Ectodermal cell (in vitro differentiated cells): Measurements from ENCODE around the gene TMEM158.

Experiments
- H3K27ac ChIP-seq: 2 replicates; pipeline ENCODE4 v1.7.0; 2013; ENCODE audit warnings: mild to moderate bottlenecking, low read depth, low read length; ENCODE audit not compliant: insufficient read depth, poor library complexity, severe bottlenecking
- H3K27me3 ChIP-seq: 2 replicates; pipeline ENCODE4 v1.7.0; 2013; ENCODE audit warnings: mild to moderate bottlenecking, low read length; ENCODE audit not compliant: insufficient read depth, control insufficient read depth, poor library complexity, severe bottlenecking
- H3K36me3 ChIP-seq: one replicate; pipeline ENCODE4 v1.7.0; 2013; ENCODE audit warnings: low read length; ENCODE audit not compliant: control insufficient read depth, insufficient read depth
- H3K4me1 ChIP-seq: one replicate; pipeline ENCODE4 v1.7.0; 2013; ENCODE audit warnings: low read length; ENCODE audit not compliant: control insufficient read depth, insufficient read depth
- H3K4me3 ChIP-seq: 2 replicates; pipeline ENCODE4 v1.7.0; 2013; ENCODE audit warnings: low read depth, low read length, control low read depth; ENCODE audit not compliant: insufficient read depth
- H3K9me3 ChIP-seq: 2 replicates; pipeline ENCODE4 v1.7.0; 2013; ENCODE audit warnings: mild to moderate bottlenecking, low read length, moderate library complexity; ENCODE audit not compliant: control insufficient read depth
- WGBS, 2 experiments: methylation state at CpG; one replicate each; pipeline ENCODE4 v1.1.7; 2013; ENCODE audit warnings: missing lambda C conversion rate in 2 of 2; 5-methylcytosine and 5-hydroxymethylcytosine counted together

The TMEM158 gene

GRCh38 chr3:45216021-45216609, 10.0 kb downstream of the TMEM158 start:
- WGBS, 2 experiments, result 94% methylated on average over 8 to 10 of the region's 10 CpGs
- Histone ChIP-seq H3K27me3 (no peaks in the 10 kb centered on the region), H3K9me3 (no peaks in the 10 kb centered on the region), H3K36me3 (no peaks in the 10 kb centered on the region), H3K4me1 (no peaks in the 10 kb centered on the region), H3K27ac (no peak overlapping the region), H3K4me3 (no peak overlapping the region)

GRCh38 chr3:45215466-45215865, 10.6 kb downstream of the TMEM158 start:
- WGBS, 2 experiments, result 63 to 66% methylated on average over 4 of the region's 4 CpGs

GRCh38 chr3:45214061-45214680, 11.9 kb downstream of the TMEM158 start:
- no peaks in the 10 kb centered on the region for H3K9me3 ChIP-seq
- no peak overlapping the region for H3K4me3 ChIP-seq
- no peaks in the 10 kb centered on the region for H3K27me3 ChIP-seq
- no peaks in the 10 kb centered on the region for H3K36me3 ChIP-seq
- H3K27ac ChIP-seq, result no peak overlapping the region
- 80 to 82% methylated on average over 10 of the region's 10 CpGs for WGBS, 2 experiments
- H3K4me1 ChIP-seq, result no peaks in the 10 kb centered on the region

More at GRCh38 chr3:45215466-45215865, 10.6 kb downstream of the TMEM158 start:
- H3K4me3 ChIP-seq, result no peak overlapping the region
- no peaks in the 10 kb centered on the region for H3K27me3 ChIP-seq
- no peaks in the 10 kb centered on the region for H3K36me3 ChIP-seq
- H3K4me1 ChIP-seq, result no peaks in the 10 kb centered on the region
- no peak overlapping the region for H3K27ac ChIP-seq
- H3K9me3 ChIP-seq, result no peaks in the 10 kb centered on the region

GRCh38 chr3:45212095-45212468, 14.0 kb downstream of the TMEM158 start:
- WGBS, 2 experiments, result 84 to 89% methylated on average over 10 of the region's 10 CpGs
- no peak overlapping the region for H3K4me3 ChIP-seq

GRCh38 chr3:45211466-45212094, 14.5 kb downstream of the TMEM158 start:
- no peaks in the 10 kb centered on the region for H3K27me3 ChIP-seq
- no peaks in the 10 kb centered on the region for H3K36me3 ChIP-seq
- no peaks in the 10 kb centered on the region for H3K9me3 ChIP-seq
- no peak overlapping the region for H3K4me3 ChIP-seq
- 90 to 93% methylated on average over 11 of the region's 11 CpGs for WGBS, 2 experiments
- no peaks in the 10 kb centered on the region for H3K4me1 ChIP-seq
- H3K27ac ChIP-seq, result no peak overlapping the region

More at GRCh38 chr3:45212095-45212468, 14.0 kb downstream of the TMEM158 start:
- Histone ChIP-seq H3K9me3 (no peaks in the 10 kb centered on the region), H3K27me3 (no peaks in the 10 kb centered on the region), H3K27ac (no peak overlapping the region), H3K4me1 (no peaks in the 10 kb centered on the region), H3K36me3 (no peaks in the 10 kb centered on the region)

GRCh38 chr3:45210308-45211041, 15.6 kb downstream of the TMEM158 start:
- H3K27me3 ChIP-seq, result no peaks in the 10 kb centered on the region
- H3K36me3 ChIP-seq, result no peaks in the 10 kb centered on the region
- 42 to 46% methylated on average over 14 of the region's 14 CpGs for WGBS, 2 experiments
- no peak overlapping the region for H3K4me3 ChIP-seq
- H3K4me1 ChIP-seq, result no peaks in the 10 kb centered on the region
- H3K9me3 ChIP-seq, result no peaks in the 10 kb centered on the region
- H3K27ac ChIP-seq, result no peak overlapping the region

GRCh38 chr3:45209526-45209925, 16.6 kb downstream of the TMEM158 start:
- no peaks in the 10 kb centered on the region for H3K27me3 ChIP-seq
- H3K4me3 ChIP-seq, result no peak overlapping the region
- no peaks in the 10 kb centered on the region for H3K4me1 ChIP-seq
- 86 to 91% methylated on average over 2 of the region's 3 CpGs for WGBS, 2 experiments
- no peaks in the 10 kb centered on the region for H3K36me3 ChIP-seq
- no peak overlapping the region for H3K27ac ChIP-seq
- no peaks in the 10 kb centered on the region for H3K9me3 ChIP-seq

GRCh38 chr3:45208586-45208985, 17.5 kb downstream of the TMEM158 start:
- H3K27ac ChIP-seq, result no peak overlapping the region
- H3K4me3 ChIP-seq, result no peak overlapping the region
- H3K9me3 ChIP-seq, result no peaks in the 10 kb centered on the region
- H3K36me3 ChIP-seq, result no peaks in the 10 kb centered on the region
- H3K27me3 ChIP-seq, result no peaks in the 10 kb centered on the region
- WGBS, 2 experiments, result 100% methylated on average over 2 of the region's 2 CpGs
- no peaks in the 10 kb centered on the region for H3K4me1 ChIP-seq

GRCh38 chr3:45207446-45207845, 18.6 kb downstream of the TMEM158 start:
- H3K9me3 ChIP-seq, result no peaks in the 10 kb centered on the region
- 92 to 93% methylated on average over 4 of the region's 4 CpGs for WGBS, 2 experiments
- no peak overlapping the region for H3K4me3 ChIP-seq
- H3K27me3 ChIP-seq, result no peaks in the 10 kb centered on the region
- H3K27ac ChIP-seq, result no peak overlapping the region
- H3K4me1 ChIP-seq, result no peaks in the 10 kb centered on the region
- no peaks in the 10 kb centered on the region for H3K36me3 ChIP-seq

GRCh38 chr3:45205126-45205525, 21.0 kb downstream of the TMEM158 start:
- no peak overlapping the region for H3K27ac ChIP-seq
- H3K4me1 ChIP-seq, result no peaks in the 10 kb centered on the region
- no peaks in the 10 kb centered on the region for H3K27me3 ChIP-seq
- H3K36me3 ChIP-seq, result no peaks in the 10 kb centered on the region
- no peaks in the 10 kb centered on the region for H3K9me3 ChIP-seq
- H3K4me3 ChIP-seq, result no peak overlapping the region
